Measurements from ENCODE around the gene CD46.

Gene CD46

GRCh38 chr1:207842506-207842905, 90.7 kb downstream of the CD46 start:
- TF ChIP-seq CTCF (IDR thresholded peaks at IDR 0.05; ENCODE audit: extremely low read depth, missing control alignments): no peak
- DNase-seq (ENCODE audit: low spot score): no peak

GRCh38 chr1:207844371-207844770, 92.5 kb downstream of the CD46 start:
- DNase-seq (ENCODE audit: low spot score): no peak
- TF ChIP-seq CTCF (IDR thresholded peaks at IDR 0.05; ENCODE audit: extremely low read depth, missing control alignments): no peak
